K562 (cell line): Measurements from ENCODE around the gene TBC1D5. TPM values are rescaled to one million over a fixed set of nuclear protein-coding genes. Genes with fewer than 3 reads are reported as not detected.

ENCODE experiments used
- ELK3 ChIP-seq: fragments of 450-650 bp; formaldehyde crosslinking; IDR thresholded peaks from 2 replicates; pipeline ENCODE4 v1.4.0; 2020; ENCODE audit warnings: mild to moderate bottlenecking
- ILK ChIP-seq: fragments of 450-650 bp; IDR thresholded peaks from 2 replicates; pipeline ENCODE4 v1.6.1; 2016; ENCODE audit warnings: missing genetic modification characterization, low read depth, mild to moderate bottlenecking, missing compliant biosample characterization, moderate library complexity, borderline replicate concordance
- IRF2 ChIP-seq: sonication (generic); formaldehyde crosslinking; IDR thresholded peaks from 2 replicates; pipeline ENCODE4 v1.8.1; 2022; ENCODE audit warnings: mild to moderate bottlenecking, missing genetic modification reagents
- JUNB ChIP-seq: fragments of 450-650 bp; formaldehyde crosslinking; conservative IDR thresholded peaks from 2 replicates; pipeline ENCODE4 v1.4.0; 2020; ENCODE audit warnings: mild to moderate bottlenecking
- NR3C1 ChIP-seq: sonication (generic); formaldehyde crosslinking; IDR thresholded peaks from 2 replicates; pipeline ENCODE4 v1.8.1; 2022; ENCODE audit warnings: missing genetic modification reagents
- PHB ChIP-seq: fragments of 250-450 bp; sonication (Bioruptor Pico); IDR thresholded peaks from 2 replicates; pipeline ENCODE4 v1.5.0; 2021
- RBM39 ChIP-seq: fragments of 200-400 bp; formaldehyde crosslinking; optimal IDR thresholded peaks from 2 replicates; pipeline ENCODE3; 2018; ENCODE audit warnings: low read depth, low read length
- SMARCA4 ChIP-seq: fragments of 450-650 bp; IDR thresholded peaks from 2 replicates; pipeline ENCODE4 v1.6.1; 2016
- ZNF282 ChIP-seq: sonication (generic); formaldehyde crosslinking; IDR thresholded peaks from 2 replicates; pipeline ENCODE4 v1.8.1; 2023; ENCODE audit warnings: missing genetic modification reagents
- ZNF436 ChIP-seq: fragments of 250-450, 450-650 bp; sonication (Bioruptor Pico); formaldehyde crosslinking; IDR thresholded peaks from 2 replicates; pipeline ENCODE4 v1.7.0; 2020; ENCODE audit warnings: mild to moderate bottlenecking
- ZNF512 ChIP-seq: IDR thresholded peaks from 2 replicates; pipeline ENCODE4 v1.6.1; 2016; ENCODE audit warnings: missing genetic modification characterization, missing compliant biosample characterization
- ZNF668 ChIP-seq: fragments of 250-450 bp; sonication (Bioruptor Pico); IDR thresholded peaks from 2 replicates; pipeline ENCODE4 v1.8.0; 2022; ENCODE audit warnings: mild to moderate bottlenecking, inconsistent platforms
- polyA plus RNA-seq, 8 experiments: library from polyadenylated mRNA; depleted of rRNA in 4 of 8; stranded (reverse) in 5 of 8; unstranded in 3 of 8; fragments of >200 nt; fragmentation: Nextera tagmentation in 2 of 8; fragmentation: Illumina TruSeq in 1 of 8; extraction: Ambion mirVana in 2 of 8; extraction: Trizol in 1 of 8; gene quantifications; 2 replicates each; pipeline versions ENCODE4 v1.2.1 to v1.2.3, GENCODE V29; 2011 to 2014; ENCODE audit warnings: inconsistent platforms in 1 of 8, missing spikeins in 1 of 8
- total RNA-seq, 7 experiments: library from RNA; depleted of rRNA in 6 of 7; stranded (reverse); fragments of >200 nt in 6 of 7; fragmentation: Illumina TruSeq in 2 of 7; extraction: Trizol in 2 of 7; gene quantifications; 2 replicates each; pipeline versions ENCODE4 v1.2.1 to v1.2.3, GENCODE V29; 2011 to 2021; ENCODE audit warnings: low replicate concordance in 1 of 7
- TF ChIP-seq, protein P1 (sequence below): fragments of 450-650 bp; IDR thresholded peaks from 2 replicates; pipeline ENCODE4 v1.6.1; 2016; ENCODE audit warnings: low read depth
- TF ChIP-seq, protein P2 (sequence below), 2 experiments: fragments of 450-650 bp; IDR thresholded peaks; 2 replicates each; pipeline ENCODE4 v1.6.1; 2018; ENCODE audit warnings: mild to moderate bottlenecking in 2 of 2, low read depth in 1 of 2; ENCODE audit not compliant: partially characterized antibody in 2 of 2

TBC1D5 gene
- total and polyA plus RNA-seq, 9 of the 15 experiments (the other 6 are each of a cell fraction or from before 2014, with no cell fraction given): 2.9 to 38.1 (median 25.6) TPM

- TF ChIP-seq ILK (no peak), ZNF668 (CRISPR knock-in tag) (no peak), SMARCA4 (0 out of 2 replicates have a peak, but pooled peaks have one; percentile 14), PHB (no peak), RBM39 (no peak), ELK3 (CRISPR knock-in tag) (no peak), JUNB (no peak), ZNF512 (0 out of 2 replicates have a peak, but pooled peaks have one; percentile 15), ZNF436 (no peak), IRF2 (CRISPR knock-in tag) (no peak), ZNF282 (CRISPR knock-in tag) (no peak), NR3C1 (CRISPR knock-in tag) (no peak)
- TF ChIP-seq, protein P1, sequence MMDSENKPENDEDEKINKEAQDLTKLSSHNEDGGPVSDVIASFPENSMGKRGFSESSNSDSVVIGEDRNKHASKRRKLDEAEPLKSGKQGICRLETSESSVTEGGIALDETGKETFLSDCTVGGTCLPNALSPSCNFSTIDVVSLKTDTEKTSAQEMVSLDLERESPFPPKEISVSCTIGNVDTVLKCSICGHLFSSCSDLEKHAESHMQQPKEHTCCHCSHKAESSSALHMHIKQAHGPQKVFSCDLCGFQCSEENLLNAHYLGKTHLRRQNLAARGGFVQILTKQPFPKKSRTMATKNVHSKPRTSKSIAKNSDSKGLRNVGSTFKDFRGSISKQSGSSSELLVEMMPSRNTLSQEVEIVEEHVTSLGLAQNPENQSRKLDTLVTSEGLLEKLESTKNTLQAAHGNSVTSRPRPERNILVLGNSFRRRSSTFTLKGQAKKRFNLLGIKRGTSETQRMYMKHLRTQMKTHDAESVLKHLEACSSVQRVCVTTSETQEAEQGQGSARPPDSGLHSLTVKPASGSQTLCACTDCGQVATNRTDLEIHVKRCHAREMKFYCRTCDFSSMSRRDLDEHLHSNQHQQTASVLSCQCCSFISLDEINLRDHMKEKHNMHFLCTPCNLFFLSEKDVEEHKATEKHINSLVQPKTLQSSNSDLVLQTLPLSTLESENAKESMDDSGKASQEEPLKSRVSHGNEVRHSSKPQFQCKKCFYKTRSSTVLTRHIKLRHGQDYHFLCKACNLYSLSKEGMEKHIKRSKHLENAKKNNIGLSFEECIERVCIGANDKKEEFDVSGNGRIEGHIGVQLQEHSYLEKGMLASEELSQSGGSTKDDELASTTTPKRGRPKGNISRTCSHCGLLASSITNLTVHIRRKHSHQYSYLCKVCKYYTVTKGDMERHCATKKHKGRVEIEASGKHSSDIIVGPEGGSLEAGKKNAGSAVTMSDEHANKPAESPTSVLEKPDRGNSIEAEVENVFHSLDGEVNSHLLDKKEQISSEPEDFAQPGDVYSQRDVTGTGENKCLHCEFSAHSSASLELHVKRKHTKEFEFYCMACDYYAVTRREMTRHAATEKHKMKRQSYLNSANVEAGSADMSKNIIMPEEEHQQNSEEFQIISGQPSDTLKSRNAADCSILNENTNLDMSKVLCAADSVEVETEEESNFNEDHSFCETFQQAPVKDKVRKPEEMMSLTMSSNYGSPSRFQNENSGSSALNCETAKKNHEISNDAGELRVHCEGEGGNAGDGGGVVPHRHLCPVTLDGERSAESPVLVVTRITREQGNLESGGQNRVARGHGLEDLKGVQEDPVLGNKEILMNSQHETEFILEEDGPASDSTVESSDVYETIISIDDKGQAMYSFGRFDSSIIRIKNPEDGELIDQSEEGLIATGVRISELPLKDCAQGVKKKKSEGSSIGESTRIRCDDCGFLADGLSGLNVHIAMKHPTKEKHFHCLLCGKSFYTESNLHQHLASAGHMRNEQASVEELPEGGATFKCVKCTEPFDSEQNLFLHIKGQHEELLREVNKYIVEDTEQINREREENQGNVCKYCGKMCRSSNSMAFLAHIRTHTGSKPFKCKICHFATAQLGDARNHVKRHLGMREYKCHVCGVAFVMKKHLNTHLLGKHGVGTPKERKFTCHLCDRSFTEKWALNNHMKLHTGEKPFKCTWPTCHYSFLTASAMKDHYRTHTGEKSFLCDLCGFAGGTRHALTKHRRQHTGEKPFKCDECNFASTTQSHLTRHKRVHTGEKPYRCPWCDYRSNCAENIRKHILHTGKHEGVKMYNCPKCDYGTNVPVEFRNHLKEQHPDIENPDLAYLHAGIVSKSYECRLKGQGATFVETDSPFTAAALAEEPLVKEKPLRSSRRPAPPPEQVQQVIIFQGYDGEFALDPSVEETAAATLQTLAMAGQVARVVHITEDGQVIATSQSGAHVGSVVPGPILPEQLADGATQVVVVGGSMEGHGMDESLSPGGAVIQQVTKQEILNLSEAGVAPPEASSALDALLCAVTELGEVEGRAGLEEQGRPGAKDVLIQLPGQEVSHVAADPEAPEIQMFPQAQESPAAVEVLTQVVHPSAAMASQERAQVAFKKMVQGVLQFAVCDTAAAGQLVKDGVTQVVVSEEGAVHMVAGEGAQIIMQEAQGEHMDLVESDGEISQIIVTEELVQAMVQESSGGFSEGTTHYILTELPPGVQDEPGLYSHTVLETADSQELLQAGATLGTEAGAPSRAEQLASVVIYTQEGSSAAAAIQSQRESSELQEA: peak; percentile 16; the same call in 1 of the 2 replicates
- TF ChIP-seq, protein P2, sequence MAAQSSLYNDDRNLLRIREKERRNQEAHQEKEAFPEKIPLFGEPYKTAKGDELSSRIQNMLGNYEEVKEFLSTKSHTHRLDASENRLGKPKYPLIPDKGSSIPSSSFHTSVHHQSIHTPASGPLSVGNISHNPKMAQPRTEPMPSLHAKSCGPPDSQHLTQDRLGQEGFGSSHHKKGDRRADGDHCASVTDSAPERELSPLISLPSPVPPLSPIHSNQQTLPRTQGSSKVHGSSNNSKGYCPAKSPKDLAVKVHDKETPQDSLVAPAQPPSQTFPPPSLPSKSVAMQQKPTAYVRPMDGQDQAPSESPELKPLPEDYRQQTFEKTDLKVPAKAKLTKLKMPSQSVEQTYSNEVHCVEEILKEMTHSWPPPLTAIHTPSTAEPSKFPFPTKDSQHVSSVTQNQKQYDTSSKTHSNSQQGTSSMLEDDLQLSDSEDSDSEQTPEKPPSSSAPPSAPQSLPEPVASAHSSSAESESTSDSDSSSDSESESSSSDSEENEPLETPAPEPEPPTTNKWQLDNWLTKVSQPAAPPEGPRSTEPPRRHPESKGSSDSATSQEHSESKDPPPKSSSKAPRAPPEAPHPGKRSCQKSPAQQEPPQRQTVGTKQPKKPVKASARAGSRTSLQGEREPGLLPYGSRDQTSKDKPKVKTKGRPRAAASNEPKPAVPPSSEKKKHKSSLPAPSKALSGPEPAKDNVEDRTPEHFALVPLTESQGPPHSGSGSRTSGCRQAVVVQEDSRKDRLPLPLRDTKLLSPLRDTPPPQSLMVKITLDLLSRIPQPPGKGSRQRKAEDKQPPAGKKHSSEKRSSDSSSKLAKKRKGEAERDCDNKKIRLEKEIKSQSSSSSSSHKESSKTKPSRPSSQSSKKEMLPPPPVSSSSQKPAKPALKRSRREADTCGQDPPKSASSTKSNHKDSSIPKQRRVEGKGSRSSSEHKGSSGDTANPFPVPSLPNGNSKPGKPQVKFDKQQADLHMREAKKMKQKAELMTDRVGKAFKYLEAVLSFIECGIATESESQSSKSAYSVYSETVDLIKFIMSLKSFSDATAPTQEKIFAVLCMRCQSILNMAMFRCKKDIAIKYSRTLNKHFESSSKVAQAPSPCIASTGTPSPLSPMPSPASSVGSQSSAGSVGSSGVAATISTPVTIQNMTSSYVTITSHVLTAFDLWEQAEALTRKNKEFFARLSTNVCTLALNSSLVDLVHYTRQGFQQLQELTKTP (IDR thresholded peaks at IDR 0.05; ENCODE audit: low read depth in 1 of 2, partially characterized antibody in 2 of 2): peak; percentile 40 to 60
Observed at GRCh38 chr3:17741621-17742101, 770 bp downstream of the TBC1D5 start (continued).
